ENCODE data around the gene GRIK2. TPM values are rescaled to one million over a fixed set of nuclear protein-coding genes. Genes with fewer than 3 reads are reported as not detected.

GRIK2 gene
- total RNA-seq, 1 experiment from 2014 or later: 6.6 TPM

DNA sequence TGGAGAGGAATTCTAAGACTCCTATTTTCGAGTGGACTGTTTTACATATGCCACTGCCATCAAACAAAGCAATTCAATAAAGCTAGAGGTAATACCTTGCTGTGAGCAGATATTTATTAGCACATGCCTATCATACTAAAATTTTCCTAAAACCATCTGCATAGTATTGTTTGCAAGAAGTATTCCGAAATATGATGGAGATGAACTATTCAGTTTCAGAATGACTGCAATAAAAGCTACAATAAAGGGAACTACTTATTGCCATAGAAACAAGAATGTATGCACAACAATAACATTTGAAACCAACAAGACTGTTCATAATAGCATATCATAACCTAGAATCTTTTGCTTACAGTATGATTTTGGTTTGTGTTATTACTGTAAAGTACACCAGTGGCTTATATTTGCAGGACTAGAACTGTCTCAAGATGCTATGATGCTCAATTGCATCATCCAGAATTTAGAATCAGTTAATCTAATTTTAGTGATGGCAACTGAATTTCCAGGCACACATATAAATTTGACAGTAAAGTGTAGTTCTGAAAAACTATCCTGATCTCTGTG, 144.3 kb downstream of the GRIK2 start:
- no peaks in the 10 kb centered on the region for H3K27me3 ChIP-seq (ENCODE audit: control insufficient read depth, insufficient read depth, low read length)
- in situ Hi-C loops (cut with HindIII; ENCODE audit: low pct_unique_long_range_greater_than_20kb, low sequenced_read_pairs) (no loop called here), intact Hi-C loops (cut with micrococcal nuclease; ENCODE audit: unreplicated experiment) (no loop called here)
- no TSS peak for BruUV-seq (replicated peaks)
- no peak for ATAC-seq
- H3K4me1 ChIP-seq (ENCODE audit: control insufficient read depth, insufficient read depth, low read length): no peaks in the 10 kb centered on the region
- POLR2A ChIA-PET: no interaction called here
- TF ChIP-seq TCF7L2 (IDR thresholded peaks at IDR 0.05; ENCODE audit: low read depth, low read length): no peak
- no peak for TF ChIP-seq SIN3A (IDR thresholded peaks at IDR 0.05; ENCODE audit: borderline replicate concordance, insufficient read depth, low read depth, low read length)
- no peak for TF ChIP-seq POLR2AphosphoS5 (IDR thresholded peaks at IDR 0.05; ENCODE audit: low read depth, low read length)
- TF ChIP-seq, protein P1, sequence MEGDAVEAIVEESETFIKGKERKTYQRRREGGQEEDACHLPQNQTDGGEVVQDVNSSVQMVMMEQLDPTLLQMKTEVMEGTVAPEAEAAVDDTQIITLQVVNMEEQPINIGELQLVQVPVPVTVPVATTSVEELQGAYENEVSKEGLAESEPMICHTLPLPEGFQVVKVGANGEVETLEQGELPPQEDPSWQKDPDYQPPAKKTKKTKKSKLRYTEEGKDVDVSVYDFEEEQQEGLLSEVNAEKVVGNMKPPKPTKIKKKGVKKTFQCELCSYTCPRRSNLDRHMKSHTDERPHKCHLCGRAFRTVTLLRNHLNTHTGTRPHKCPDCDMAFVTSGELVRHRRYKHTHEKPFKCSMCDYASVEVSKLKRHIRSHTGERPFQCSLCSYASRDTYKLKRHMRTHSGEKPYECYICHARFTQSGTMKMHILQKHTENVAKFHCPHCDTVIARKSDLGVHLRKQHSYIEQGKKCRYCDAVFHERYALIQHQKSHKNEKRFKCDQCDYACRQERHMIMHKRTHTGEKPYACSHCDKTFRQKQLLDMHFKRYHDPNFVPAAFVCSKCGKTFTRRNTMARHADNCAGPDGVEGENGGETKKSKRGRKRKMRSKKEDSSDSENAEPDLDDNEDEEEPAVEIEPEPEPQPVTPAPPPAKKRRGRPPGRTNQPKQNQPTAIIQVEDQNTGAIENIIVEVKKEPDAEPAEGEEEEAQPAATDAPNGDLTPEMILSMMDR (IDR thresholded peaks at IDR 0.05): no peak
- TF ChIP-seq, protein P2, sequence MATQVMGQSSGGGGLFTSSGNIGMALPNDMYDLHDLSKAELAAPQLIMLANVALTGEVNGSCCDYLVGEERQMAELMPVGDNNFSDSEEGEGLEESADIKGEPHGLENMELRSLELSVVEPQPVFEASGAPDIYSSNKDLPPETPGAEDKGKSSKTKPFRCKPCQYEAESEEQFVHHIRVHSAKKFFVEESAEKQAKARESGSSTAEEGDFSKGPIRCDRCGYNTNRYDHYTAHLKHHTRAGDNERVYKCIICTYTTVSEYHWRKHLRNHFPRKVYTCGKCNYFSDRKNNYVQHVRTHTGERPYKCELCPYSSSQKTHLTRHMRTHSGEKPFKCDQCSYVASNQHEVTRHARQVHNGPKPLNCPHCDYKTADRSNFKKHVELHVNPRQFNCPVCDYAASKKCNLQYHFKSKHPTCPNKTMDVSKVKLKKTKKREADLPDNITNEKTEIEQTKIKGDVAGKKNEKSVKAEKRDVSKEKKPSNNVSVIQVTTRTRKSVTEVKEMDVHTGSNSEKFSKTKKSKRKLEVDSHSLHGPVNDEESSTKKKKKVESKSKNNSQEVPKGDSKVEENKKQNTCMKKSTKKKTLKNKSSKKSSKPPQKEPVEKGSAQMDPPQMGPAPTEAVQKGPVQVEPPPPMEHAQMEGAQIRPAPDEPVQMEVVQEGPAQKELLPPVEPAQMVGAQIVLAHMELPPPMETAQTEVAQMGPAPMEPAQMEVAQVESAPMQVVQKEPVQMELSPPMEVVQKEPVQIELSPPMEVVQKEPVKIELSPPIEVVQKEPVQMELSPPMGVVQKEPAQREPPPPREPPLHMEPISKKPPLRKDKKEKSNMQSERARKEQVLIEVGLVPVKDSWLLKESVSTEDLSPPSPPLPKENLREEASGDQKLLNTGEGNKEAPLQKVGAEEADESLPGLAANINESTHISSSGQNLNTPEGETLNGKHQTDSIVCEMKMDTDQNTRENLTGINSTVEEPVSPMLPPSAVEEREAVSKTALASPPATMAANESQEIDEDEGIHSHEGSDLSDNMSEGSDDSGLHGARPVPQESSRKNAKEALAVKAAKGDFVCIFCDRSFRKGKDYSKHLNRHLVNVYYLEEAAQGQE (IDR thresholded peaks at IDR 0.05; ENCODE audit: insufficient read depth in 1 of 2, low read depth in 2 of 2, low read length in 1 of 2): no peak
- no peak overlapping the region for H3K4me3 ChIP-seq (ENCODE audit: low read depth in 2 of 2, low read length in 2 of 2)
- no peaks in the 10 kb centered on the region for H3K36me3 ChIP-seq (ENCODE audit: control insufficient read depth, insufficient read depth, low read length)
- DNase-seq (ENCODE audit: low read depth, low spot score): no peak
- no peaks in the 10 kb centered on the region for H3K9me3 ChIP-seq (ENCODE audit: control insufficient read depth, insufficient read depth, low read depth, low read length)
- CTCF ChIA-PET: interaction anchor here (0.5 kb wide), 1 partner anchor 451 kb away, joined by 6 read pairs; no protein-coding TSS in a partner anchor
- H3K27ac ChIP-seq (ENCODE audit: low read length): no peak overlapping the region

DNA sequence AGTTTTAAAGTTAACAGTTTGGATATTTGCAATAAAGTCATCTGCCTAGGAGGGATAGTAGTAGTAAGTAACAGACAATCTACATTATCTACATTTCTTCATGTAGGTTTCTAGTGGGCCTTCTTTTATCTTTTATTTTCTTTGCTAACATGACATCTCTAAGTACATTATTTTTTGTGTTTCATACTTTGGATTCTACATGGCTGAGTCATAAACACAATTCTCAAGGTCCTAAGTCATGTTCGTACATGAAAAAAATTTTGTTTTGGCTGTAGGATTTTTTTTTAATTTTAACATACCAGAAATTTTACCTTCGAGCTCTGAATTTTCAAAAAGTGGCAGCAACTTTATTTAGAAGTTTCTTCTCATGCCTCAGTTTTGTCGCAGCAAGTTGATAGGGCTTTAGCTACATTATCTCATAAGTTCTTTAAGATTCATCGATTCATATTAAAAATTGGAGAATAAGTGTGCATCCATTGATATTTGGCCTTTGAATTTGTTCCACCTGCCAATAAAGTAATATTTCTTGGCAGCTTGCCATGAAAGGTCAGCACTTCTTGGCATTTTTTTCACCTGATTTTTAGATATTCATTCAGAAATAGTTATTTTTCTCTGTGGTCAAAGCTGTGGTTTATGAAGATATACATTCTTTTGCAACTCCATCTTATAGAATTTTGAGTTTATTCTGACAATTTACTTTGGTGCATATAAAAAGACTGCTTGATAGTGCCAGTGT, 146.2 kb downstream of the GRIK2 start:
- intact Hi-C loops (cut with micrococcal nuclease; ENCODE audit: unreplicated experiment): no loop called here
- Histone ChIP-seq H3K4me1 (ENCODE audit: control insufficient read depth, insufficient read depth, low read length) (no peaks in the 10 kb centered on the region), H3K36me3 (ENCODE audit: control insufficient read depth, insufficient read depth, low read length) (no peaks in the 10 kb centered on the region), H3K4me3 (ENCODE audit: low read depth in 2 of 2, low read length in 2 of 2) (no peak overlapping the region), H3K27me3 (ENCODE audit: control insufficient read depth, insufficient read depth, low read length) (no peaks in the 10 kb centered on the region), H3K27ac (ENCODE audit: low read length) (no peak overlapping the region), H3K9me3 (ENCODE audit: control insufficient read depth, insufficient read depth, low read depth, low read length) (no peaks in the 10 kb centered on the region)
- in situ Hi-C loops (cut with HindIII; ENCODE audit: low pct_unique_long_range_greater_than_20kb, low sequenced_read_pairs): no loop called here
- CTCF ChIA-PET: no interaction called here
- TF ChIP-seq POLR2AphosphoS5 (IDR thresholded peaks at IDR 0.05; ENCODE audit: low read depth, low read length): no peak
- no peak for TF ChIP-seq TCF7L2 (IDR thresholded peaks at IDR 0.05; ENCODE audit: low read depth, low read length)
- TF ChIP-seq, protein P2 (IDR thresholded peaks at IDR 0.05; ENCODE audit: insufficient read depth in 1 of 2, low read depth in 2 of 2, low read length in 1 of 2): no peak
- no peak for TF ChIP-seq SIN3A (IDR thresholded peaks at IDR 0.05; ENCODE audit: borderline replicate concordance, insufficient read depth, low read depth, low read length)
- TF ChIP-seq, protein P1 (IDR thresholded peaks at IDR 0.05): no peak
- POLR2A ChIA-PET: no interaction called here
- BruUV-seq (replicated peaks): no TSS peak
- ATAC-seq: no peak
- DNase-seq (ENCODE audit: low read depth, low spot score): no peak
